Ovary (tissue), 3 donors: ENCODE data around the gene WDR86.

Experiments
- CTCF ChIP-seq, 3 donors: fragments of 450-650 bp in 2 of 3; fragments of 200-600 bp in 1 of 3; IDR thresholded peaks; one replicate each; pipeline versions ENCODE4 v1.5.1 to v1.8.0; 2016 to 2022; ENCODE audit warnings: antibody characterized with exemption in 3 of 3, mild to moderate bottlenecking in 1 of 3
- EP300 ChIP-seq: sonication (generic); formaldehyde crosslinking; IDR thresholded peaks from one replicate; pipeline ENCODE4 v1.6.1; 2017; ENCODE audit warnings: antibody characterized with exemption
- donor health status: DM: no; HTN: no; CAD: no.

GRCh38 chr7:151402029-151402835 lies 7.6 kb downstream of the WDR86 start:
- TF ChIP-seq EP300 (no peak), CTCF (IDR thresholded peaks at IDR 0.05) (no peak)
